Measurements from ENCODE around the gene TP53I11.

Gene TP53I11

GRCh38 chr11:44955015-44955738 lies 4.5 kb upstream of the TP53I11 start:
- no peak for DNase-seq

GRCh38 chr11:44954051-44954906 lies 3.6 kb upstream of the TP53I11 start:
- no peak for DNase-seq

- no peak for DNase-seq
Measured at GRCh38 chr11:44952500-44953260, 2.0 kb upstream of the TP53I11 start.

DNA sequence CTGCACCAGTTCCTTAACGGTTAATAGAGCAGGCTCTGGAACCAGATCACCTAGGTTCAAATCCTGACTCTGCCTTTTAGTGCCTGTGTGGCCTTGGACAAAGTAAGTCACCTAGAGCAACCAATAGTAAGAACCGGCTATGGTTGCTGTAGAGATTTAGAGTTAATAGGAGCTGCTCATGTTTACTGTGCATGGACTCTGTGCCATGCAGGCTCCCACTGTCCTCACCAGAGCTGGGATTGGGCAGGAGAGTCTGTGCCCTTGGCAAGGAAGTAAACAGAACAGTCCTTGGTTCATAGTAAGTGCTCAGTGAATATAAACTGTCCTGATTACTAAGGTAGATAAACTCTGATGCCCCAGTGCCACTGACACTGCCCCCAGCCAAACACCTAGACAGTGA lies 1.4 kb upstream of the TP53I11 start:
- no peak for DNase-seq

GRCh38 chr11:44950031-44950624 lies 555 bp downstream of the TP53I11 start:
- peak; percentile 66 for DNase-seq

DNA sequence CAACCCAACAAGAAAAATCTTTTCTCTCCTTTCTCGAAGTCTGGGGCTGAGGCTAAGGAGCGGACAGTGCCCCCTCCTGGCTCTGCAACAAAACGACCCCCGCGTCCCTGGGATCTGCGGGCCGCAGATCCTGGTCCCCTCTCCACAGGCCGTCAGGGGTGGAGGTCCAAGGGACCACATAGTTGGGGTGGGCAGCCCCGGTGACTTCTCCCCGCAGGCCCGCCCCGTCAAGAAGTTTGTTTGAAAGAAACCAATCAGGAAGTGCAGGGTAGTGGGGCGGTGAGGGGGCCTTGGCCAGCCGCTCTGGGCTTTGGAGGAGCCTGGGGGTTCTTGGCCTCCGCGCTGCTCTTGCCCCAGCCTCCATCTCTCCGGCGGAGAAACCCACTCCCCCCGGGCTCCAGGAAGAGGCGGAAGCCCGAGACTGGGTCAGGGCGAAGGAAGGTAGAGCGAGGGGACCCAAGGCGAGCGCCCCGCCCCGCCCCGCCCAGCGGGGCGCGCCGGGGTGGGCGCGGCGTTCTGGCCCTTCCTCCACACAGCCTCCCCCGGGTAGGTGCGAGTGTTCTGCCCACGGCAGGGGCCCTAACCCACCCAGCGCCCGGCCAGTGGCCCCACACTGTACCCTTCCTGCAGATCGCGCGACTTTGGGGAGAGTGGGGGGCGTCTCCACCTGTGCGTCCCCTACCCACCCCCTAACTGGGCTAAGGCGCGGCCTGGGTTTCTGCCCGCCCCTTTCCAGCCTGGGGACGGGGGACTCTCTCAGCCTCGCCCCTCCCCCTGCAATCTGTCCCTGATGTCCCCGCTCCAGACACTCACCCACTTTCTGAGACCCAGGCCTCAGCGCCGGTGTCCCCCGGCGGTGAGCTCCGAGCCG lies 1.3 kb downstream of the TP53I11 start:
- peak; percentile 61 for DNase-seq

DNA sequence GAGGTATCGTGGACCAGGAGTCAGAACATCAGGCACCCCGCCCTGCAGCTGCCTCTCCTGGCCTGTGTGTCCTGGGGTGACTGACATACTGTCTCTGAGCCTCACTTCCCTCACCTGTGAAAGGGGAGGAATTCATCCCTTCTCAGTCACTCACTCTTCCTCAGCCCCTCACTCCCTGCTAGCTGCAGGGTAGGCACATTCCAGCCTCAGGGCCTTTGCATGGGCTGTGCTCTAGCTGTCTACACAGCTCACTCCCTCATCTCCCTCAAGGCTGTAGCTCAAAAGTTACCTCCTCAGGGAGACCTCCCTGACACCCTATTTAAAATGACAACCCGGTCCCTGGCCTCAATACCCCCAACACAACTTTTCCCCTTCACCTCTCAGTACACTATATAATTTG lies 2.5 kb downstream of the TP53I11 start:
- no peak for DNase-seq

- no peak for DNase-seq
Measured at GRCh38 chr11:44947114-44947513, 3.6 kb downstream of the TP53I11 start.

- no peak for DNase-seq
Measured at GRCh38 chr11:44946263-44946662, 4.4 kb downstream of the TP53I11 start.

DNA sequence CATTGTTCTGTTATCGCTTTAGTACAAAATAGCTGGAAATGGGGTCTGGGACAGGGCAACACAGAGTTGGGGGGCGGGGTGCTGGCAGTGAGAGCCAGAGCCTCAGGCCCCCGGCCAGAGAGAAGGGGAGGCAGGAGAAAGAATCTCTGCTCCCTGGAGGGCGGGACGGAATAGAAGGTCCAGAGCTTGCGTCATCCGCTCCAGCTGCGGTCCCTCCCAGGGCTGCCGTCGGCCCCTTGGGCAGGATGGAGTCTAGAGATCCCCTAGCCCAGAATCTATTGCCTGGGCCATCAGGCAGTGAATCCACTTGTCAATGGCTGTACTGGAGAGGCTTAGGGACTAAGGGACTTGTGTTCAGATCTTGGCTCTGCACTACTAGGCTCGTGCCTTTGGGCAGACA lies 5.0 kb downstream of the TP53I11 start:
- DNase-seq, result no peak

GRCh38 chr11:44944853-44945235 lies 5.8 kb downstream of the TP53I11 start:
- DNase-seq, result no peak

DNA sequence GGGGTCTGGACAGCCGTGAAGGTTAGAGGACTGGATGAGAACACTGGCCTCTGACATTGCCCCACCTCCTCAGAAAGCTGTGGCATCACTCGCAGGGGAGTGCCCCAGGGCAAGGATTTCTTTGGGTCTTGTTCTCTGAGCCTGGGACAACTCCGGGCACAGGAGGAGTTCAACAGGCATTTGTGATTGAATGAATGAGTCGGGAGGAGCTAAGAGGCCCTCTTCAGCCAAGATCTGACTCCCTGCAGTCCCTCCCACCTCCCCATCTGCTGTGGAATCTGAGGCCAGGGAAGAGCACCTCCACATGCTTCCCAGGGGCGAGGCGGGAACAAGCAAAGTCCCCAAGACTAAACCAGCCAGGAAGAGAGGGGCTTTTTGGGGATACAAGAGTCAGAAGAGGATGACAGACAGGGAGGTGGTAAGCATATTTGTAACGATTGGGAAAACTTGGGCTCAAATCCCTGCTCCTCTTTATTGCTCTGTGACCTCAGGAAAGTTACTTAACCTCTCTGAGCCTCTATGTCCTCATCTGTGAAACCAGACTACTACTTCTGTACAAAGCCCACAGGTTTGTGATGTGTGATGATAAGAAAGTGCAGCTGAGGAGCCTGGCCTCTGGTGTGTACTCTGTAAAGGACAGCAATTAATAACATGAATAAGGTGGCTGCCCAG lies 6.4 kb downstream of the TP53I11 start:
- no peak for DNase-seq

DNA sequence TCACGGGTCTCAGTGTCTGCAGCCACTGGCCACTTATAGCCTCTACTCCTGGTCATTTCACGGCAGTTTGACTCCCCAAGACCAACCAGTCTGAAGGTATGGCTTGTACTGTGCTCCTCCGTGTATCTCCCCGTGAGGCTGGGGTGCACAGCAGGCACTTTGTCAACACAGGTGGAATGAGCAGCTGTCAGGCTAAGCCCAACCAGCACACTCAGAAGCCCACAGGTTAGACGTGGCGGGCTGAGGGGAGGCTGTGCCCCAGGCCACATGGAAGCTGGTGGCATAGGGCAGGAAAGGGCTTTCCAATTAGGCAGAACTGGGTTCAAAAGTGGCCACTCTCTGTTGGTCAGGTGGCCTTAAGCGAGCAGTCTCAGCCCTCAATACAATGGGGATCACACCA lies 7.0 kb downstream of the TP53I11 start:
- no peak for DNase-seq

GRCh38 chr11:44943118-44943517 lies 7.6 kb downstream of the TP53I11 start:
- no peak for DNase-seq

DNA sequence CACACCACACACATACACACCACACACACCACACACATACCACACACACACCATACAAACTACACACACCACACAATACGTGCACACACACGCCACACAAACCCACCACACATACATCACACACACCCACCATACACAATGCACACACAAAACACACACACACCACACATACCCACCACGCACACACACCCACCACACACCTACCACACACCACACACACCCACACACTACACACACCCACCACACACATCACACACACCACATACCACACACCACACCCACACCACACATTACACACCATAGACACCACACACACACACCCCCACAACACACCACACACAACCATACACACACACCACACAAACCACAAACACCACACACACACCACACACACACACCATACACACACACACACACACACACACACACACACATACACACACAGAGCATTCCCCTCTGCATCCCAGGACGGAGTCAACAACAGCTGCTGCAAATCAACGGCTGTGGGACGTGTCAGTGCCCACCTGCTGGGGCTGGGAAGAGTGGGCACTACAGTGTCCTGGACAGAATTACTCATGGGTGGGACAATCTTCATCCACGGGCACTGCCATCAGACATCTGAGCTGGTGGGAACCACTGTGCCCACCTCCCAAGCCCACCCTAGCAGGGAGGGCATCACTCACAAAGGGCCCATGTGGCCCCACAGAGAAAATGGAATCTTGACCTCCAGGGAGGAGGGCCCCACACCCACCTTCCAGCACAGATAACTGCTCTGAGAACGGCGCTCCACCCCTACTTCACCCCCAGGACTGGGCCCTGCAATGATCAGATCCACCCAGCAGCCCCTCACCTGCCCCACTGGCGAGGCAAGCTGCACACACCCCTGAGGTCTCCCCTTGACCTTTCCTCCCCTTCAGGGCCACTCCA lies 8.4 kb downstream of the TP53I11 start:
- DNase-seq, result no peak

GRCh38 chr11:44941259-44942021 lies 9.2 kb downstream of the TP53I11 start:
- no peak for DNase-seq

DNA sequence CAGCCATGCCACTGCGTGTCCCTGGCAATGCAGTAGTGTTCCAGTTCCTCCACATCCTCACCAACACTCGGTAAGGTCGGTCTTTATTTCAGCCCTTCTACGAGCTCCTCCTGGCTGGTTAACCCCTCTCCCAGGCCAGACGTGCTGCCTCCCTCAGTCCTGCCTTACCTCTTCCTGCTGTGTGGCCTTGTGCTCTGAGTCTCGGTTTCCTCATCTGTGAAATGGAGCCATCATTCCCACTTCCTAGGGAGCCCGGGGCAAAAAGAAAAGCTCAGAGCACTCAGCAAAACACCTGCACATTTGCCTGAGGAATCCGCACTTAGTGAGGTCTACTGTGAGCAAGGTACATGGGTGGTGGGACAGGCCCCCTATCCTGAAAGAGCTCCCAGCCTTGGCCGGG lies 9.8 kb downstream of the TP53I11 start:
- no peak for DNase-seq

GRCh38 chr11:44940404-44940803 lies 10.3 kb downstream of the TP53I11 start:
- DNase-seq, result no peak

DNA sequence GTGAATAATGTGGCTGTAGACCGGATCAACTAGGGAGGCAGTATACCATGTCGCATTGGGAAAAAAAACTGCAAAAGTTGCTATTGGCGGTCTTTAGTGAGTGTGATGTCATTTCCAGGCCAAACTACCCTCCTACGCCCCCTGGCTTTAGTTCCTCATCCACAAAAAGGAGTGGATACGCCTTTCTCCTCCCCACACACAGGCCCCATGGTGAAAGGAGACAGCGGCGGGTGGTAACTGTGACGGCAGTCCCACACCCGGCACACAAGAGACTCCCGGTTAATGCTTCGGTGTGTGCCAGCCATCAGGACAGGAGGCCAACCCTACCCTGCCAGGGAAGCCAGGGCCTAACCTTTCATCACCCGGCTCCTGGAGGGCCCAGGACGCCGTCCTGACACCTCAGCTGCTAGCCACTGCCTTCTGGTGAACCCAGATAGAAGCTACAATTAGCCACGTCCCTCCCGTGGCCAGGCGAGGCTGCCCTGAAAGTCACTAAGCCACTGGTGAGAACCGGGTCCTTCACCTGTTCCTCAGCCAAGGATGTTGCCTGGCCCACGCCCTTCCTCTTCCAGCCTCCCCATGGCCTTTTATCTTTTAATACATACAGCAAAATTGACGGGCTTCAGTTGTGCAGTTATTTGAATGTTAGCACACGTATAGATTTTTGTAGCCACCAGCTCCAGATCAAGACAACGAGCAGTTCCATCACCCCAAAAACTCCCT lies 10.8 kb downstream of the TP53I11 start:
- DNase-seq, result no peak

Measured in activated CD8-positive, alpha-beta memory T cell treated with anti-CD3 and anti-CD28 coated beads, Interleukin-2, amount 50 U/mL, for 48 hours (primary cell).